ENCODE data around the gene NDUFAF3.

GRCh38 chr3:48997714-48998637 is 23.9 kb upstream of the NDUFAF3 start:
- TF ChIP-seq, protein P1, sequence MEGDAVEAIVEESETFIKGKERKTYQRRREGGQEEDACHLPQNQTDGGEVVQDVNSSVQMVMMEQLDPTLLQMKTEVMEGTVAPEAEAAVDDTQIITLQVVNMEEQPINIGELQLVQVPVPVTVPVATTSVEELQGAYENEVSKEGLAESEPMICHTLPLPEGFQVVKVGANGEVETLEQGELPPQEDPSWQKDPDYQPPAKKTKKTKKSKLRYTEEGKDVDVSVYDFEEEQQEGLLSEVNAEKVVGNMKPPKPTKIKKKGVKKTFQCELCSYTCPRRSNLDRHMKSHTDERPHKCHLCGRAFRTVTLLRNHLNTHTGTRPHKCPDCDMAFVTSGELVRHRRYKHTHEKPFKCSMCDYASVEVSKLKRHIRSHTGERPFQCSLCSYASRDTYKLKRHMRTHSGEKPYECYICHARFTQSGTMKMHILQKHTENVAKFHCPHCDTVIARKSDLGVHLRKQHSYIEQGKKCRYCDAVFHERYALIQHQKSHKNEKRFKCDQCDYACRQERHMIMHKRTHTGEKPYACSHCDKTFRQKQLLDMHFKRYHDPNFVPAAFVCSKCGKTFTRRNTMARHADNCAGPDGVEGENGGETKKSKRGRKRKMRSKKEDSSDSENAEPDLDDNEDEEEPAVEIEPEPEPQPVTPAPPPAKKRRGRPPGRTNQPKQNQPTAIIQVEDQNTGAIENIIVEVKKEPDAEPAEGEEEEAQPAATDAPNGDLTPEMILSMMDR (IDR thresholded peaks at IDR 0.05 in 2 of 3, conservative IDR thresholded peaks at IDR 0.05 in 1 of 3; ENCODE audit: borderline replicate concordance in 1 of 3, insufficient read depth in 1 of 3, low read depth in 2 of 3, low read length in 2 of 3): no peak
- TF ChIP-seq POLR2AphosphoS5 (IDR thresholded peaks at IDR 0.05; ENCODE audit: low read depth, low read length): no peak

Measured in HCT116 (cell line).